ENCODE results near the gene KIN. TPM values are rescaled to one million over a fixed set of nuclear protein-coding genes. Genes with fewer than 3 reads are reported as not detected.

Gene KIN
- total and polyA plus RNA-seq, 9 donors: 7.4 to 14.6 (median 11.4) TPM

GRCh38 chr10:7795605-7796004 lies 7.8 kb upstream of the KIN start:
- Histone ChIP-seq H3K27ac (no peak overlapping the region), H3K4me1 (ENCODE audit: insufficient read depth) (peaks cover 9% of the 10 kb centered on the region), H3K27me3 (no peaks in the 10 kb centered on the region), H3K36me3 (no peaks in the 10 kb centered on the region), H3K9me3 (no peaks in the 10 kb centered on the region), H3K4me3 (no peak overlapping the region)
- DNase-seq: no peak
- 25 to 53% (median 29%) methylated on average over 4 of the region's 4 CpGs for WGBS, 3 donors
- TF ChIP-seq EP300 (IDR thresholded peaks at IDR 0.05) (no peak), POLR2A (IDR thresholded peaks at IDR 0.05) (no peak), CTCF (IDR thresholded peaks at IDR 0.05) (no peak)
- intact Hi-C loops (cut with DNase I): no loop called here

- H3K4me1 ChIP-seq (ENCODE audit: insufficient read depth): peaks cover 10% of the 10 kb centered on the region
- WGBS, 3 donors: 66 to 74% (median 66%) methylated on average over 4 of the region's 4 CpGs
- no peaks in the 10 kb centered on the region for H3K36me3 ChIP-seq
- no peaks in the 10 kb centered on the region for H3K9me3 ChIP-seq
- no peaks in the 10 kb centered on the region for H3K27me3 ChIP-seq
- H3K27ac ChIP-seq: no peak overlapping the region
- intact Hi-C loops (cut with DNase I): no loop called here
- no peak for DNase-seq
- TF ChIP-seq CTCF (IDR thresholded peaks at IDR 0.05) (no peak), POLR2A (IDR thresholded peaks at IDR 0.05) (no peak)
- H3K4me3 ChIP-seq: no peak overlapping the region
Observed at GRCh38 chr10:7794251-7795026, 6.6 kb upstream of the KIN start.

GRCh38 chr10:7792541-7792940 lies 4.7 kb upstream of the KIN start:
- Histone ChIP-seq H3K27ac (no peak overlapping the region), H3K9me3 (no peaks in the 10 kb centered on the region), H3K27me3 (no peaks in the 10 kb centered on the region), H3K4me1 (ENCODE audit: insufficient read depth) (peaks cover 11% of the 10 kb centered on the region), H3K36me3 (no peaks in the 10 kb centered on the region), H3K4me3 (no peak overlapping the region)
- 93 to 95% (median 94%) methylated on average over 1 of the region's 1 CpG for WGBS, 3 donors
- TF ChIP-seq CTCF (IDR thresholded peaks at IDR 0.05): no peak
- intact Hi-C loops (cut with DNase I): no loop called here
- DNase-seq: no peak

GRCh38 chr10:7789390-7789789 lies 1.6 kb upstream of the KIN start:
- Histone ChIP-seq H3K4me1 (ENCODE audit: insufficient read depth) (peaks cover 6% of the 10 kb centered on the region), H3K4me3 (peak overlapping the region; percentile 79), H3K27ac (no peak overlapping the region), H3K36me3 (no peaks in the 10 kb centered on the region), H3K27me3 (no peaks in the 10 kb centered on the region), H3K9me3 (no peaks in the 10 kb centered on the region)
- DNase-seq: no peak
- intact Hi-C loops (cut with DNase I): no loop called here
- WGBS, 3 donors: 37 to 42% (median 37%) methylated on average over 3 of the region's 3 CpGs
- TF ChIP-seq POLR2A (IDR thresholded peaks at IDR 0.05) (no peak), CTCF (IDR thresholded peaks at IDR 0.05) (no peak), EP300 (IDR thresholded peaks at IDR 0.05) (no peak)

Measured in ovary (tissue), 9 donors.